Activated naive CD8-positive, alpha-beta T cell treated with anti-CD3 and anti-CD28 coated beads, Interleukin-2, amount 50 U/mL, for 24 hours (primary cell): ENCODE results near the gene C2orf81.

ENCODE experiments used
- ATAC-seq: fragments of 150-1000 bp; cut with Tn5 transposase; one replicate; pipeline ENCODE4 v1.10.0; 2021
- DNase-seq: peaks from one replicate; pipeline ENCODE4 v3.0.0; 2021
- H3K27ac Mint-ChIP-seq: one replicate; pipeline ENCODE4 v1.8.0; 2021; ENCODE audit warnings: mild to moderate bottlenecking, mixed read lengths
- H3K27me3 Mint-ChIP-seq: one replicate; pipeline ENCODE4 v1.8.0; 2021; ENCODE audit warnings: mixed read lengths
- H3K36me3 Mint-ChIP-seq: one replicate; pipeline ENCODE4 v1.8.0; 2021; ENCODE audit warnings: low read depth, mixed read lengths
- H3K4me1 Mint-ChIP-seq: one replicate; pipeline ENCODE4 v1.8.0; 2021; ENCODE audit warnings: mixed read lengths
- H3K4me3 Mint-ChIP-seq: one replicate; pipeline ENCODE4 v1.8.0; 2021; ENCODE audit warnings: mild to moderate bottlenecking, moderate library complexity, mixed read lengths
- H3K9me3 Mint-ChIP-seq: one replicate; pipeline ENCODE4 v1.8.0; 2021; ENCODE audit warnings: mixed read lengths

C2orf81 gene

GRCh38 chr2:74420006-74420405 is 1.4 kb downstream of the C2orf81 start:
- DNase-seq (no peak), ATAC-seq (no peak)
- H3K4me1 Mint-ChIP-seq = peaks cover 47% of the 10 kb centered on the region
- no peaks in the 10 kb centered on the region for H3K27me3 Mint-ChIP-seq
- peak overlapping the region; percentile 2 for H3K27ac Mint-ChIP-seq
- H3K9me3 Mint-ChIP-seq = no peaks in the 10 kb centered on the region
- H3K36me3 Mint-ChIP-seq = peaks cover 12% of the 10 kb centered on the region
- H3K4me3 Mint-ChIP-seq = peak overlapping the region; percentile 96

GRCh38 chr2:74419345-74419744 is 2.1 kb downstream of the C2orf81 start:
- no peaks in the 10 kb centered on the region for H3K27me3 Mint-ChIP-seq

GRCh38 chr2:74418312-74418711 is 3.1 kb downstream of the C2orf81 start:
- peaks cover 56% of the 10 kb centered on the region for H3K4me1 Mint-ChIP-seq
- ATAC-seq = no peak
- no peak overlapping the region for H3K4me3 Mint-ChIP-seq
- no peaks in the 10 kb centered on the region for H3K27me3 Mint-ChIP-seq
- no peaks in the 10 kb centered on the region for H3K9me3 Mint-ChIP-seq
- H3K27ac Mint-ChIP-seq = no peak overlapping the region
- H3K36me3 Mint-ChIP-seq = peaks cover 5% of the 10 kb centered on the region
- no peak for DNase-seq

More at GRCh38 chr2:74419345-74419744, 2.1 kb downstream of the C2orf81 start:
- Mint-ChIP-seq H3K9me3 (no peaks in the 10 kb centered on the region), H3K4me3 (no peak overlapping the region), H3K4me1 (peaks cover 49% of the 10 kb centered on the region), H3K36me3 (peaks cover 9% of the 10 kb centered on the region), H3K27ac (no peak overlapping the region)
- DNase-seq = no peak
- no peak for ATAC-seq

DNA sequence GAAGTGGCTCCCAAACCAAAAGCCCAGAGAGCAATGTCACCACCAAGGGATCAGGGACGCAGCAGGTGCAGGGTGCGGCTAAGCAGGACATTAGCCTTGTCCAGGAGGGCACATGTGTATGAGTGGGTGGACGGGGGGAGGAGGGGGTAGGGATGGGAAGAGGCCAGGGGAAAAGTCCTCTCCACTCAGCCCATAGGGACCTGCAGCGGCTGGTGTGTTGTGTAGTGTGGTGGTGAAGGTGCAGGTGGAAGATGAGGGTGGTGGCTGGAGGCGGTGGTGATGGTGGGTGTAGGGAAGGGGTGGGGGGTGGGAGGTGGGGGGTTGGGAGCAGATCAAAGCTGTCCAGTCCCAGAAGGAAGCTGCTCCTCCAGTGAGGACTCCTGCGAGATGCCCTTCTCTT is 3.7 kb downstream of the C2orf81 start:
- ATAC-seq (no peak), DNase-seq (no peak)
- peaks cover 1% of the 10 kb centered on the region for H3K36me3 Mint-ChIP-seq
- H3K27ac Mint-ChIP-seq = no peak overlapping the region
- H3K4me3 Mint-ChIP-seq = no peak overlapping the region
- H3K4me1 Mint-ChIP-seq = peaks cover 53% of the 10 kb centered on the region
- H3K27me3 Mint-ChIP-seq = no peaks in the 10 kb centered on the region
- H3K9me3 Mint-ChIP-seq = no peaks in the 10 kb centered on the region

DNA sequence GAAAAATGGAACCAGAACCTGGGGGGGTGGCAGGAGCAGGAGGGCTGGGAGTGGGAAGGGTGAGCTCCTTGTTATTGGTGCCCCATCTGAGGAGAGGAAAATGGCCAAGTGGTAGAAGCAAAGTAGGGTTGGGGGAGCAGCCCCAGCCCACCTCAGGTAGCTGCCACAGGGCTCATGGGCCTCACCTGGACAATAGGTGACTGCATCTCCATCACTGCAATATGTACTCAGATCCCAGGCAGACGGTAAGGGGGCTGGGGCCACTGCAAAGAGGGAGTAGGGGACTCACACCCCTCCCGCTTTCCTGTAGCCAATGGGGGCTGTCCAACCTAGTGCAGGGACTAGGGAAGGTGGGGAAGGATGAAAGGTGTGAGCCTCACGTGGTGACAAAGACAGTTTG is 4.2 kb downstream of the C2orf81 start:
- peaks cover 47% of the 10 kb centered on the region for H3K4me1 Mint-ChIP-seq
- H3K9me3 Mint-ChIP-seq = no peaks in the 10 kb centered on the region
- ATAC-seq (no peak), DNase-seq (no peak)
- H3K27ac Mint-ChIP-seq = no peak overlapping the region
- no peak overlapping the region for H3K4me3 Mint-ChIP-seq
- H3K36me3 Mint-ChIP-seq = no peaks in the 10 kb centered on the region
- no peaks in the 10 kb centered on the region for H3K27me3 Mint-ChIP-seq

GRCh38 chr2:74416778-74417177 is 4.6 kb downstream of the C2orf81 start:
- no peak for DNase-seq
- H3K36me3 Mint-ChIP-seq = no peaks in the 10 kb centered on the region
- peaks cover 43% of the 10 kb centered on the region for H3K4me1 Mint-ChIP-seq
- no peak overlapping the region for H3K4me3 Mint-ChIP-seq
- H3K27ac Mint-ChIP-seq = no peak overlapping the region
- ATAC-seq = no peak
- no peaks in the 10 kb centered on the region for H3K27me3 Mint-ChIP-seq
- H3K9me3 Mint-ChIP-seq = no peaks in the 10 kb centered on the region

- Mint-ChIP-seq H3K27ac (no peak overlapping the region), H3K4me3 (peak overlapping the region; percentile 63), H3K9me3 (no peaks in the 10 kb centered on the region), H3K27me3 (no peaks in the 10 kb centered on the region), H3K36me3 (no peaks in the 10 kb centered on the region), H3K4me1 (peaks cover 37% of the 10 kb centered on the region)
- DNase-seq (no peak), ATAC-seq (peak; percentile 9)
Observed at GRCh38 chr2:74415762-74416395, 5.5 kb downstream of the C2orf81 start.

- no peak overlapping the region for H3K27ac Mint-ChIP-seq
- H3K4me1 Mint-ChIP-seq = peaks cover 32% of the 10 kb centered on the region
- H3K36me3 Mint-ChIP-seq = no peaks in the 10 kb centered on the region
- DNase-seq (peak; percentile 41), ATAC-seq (peak; percentile 33)
- no peaks in the 10 kb centered on the region for H3K9me3 Mint-ChIP-seq
- H3K27me3 Mint-ChIP-seq = no peaks in the 10 kb centered on the region
- H3K4me3 Mint-ChIP-seq = peak overlapping the region; percentile 66
Observed at GRCh38 chr2:74414881-74415761, 6.3 kb downstream of the C2orf81 start.

GRCh38 chr2:74414441-74414840 is 7.0 kb downstream of the C2orf81 start:
- H3K36me3 Mint-ChIP-seq = no peaks in the 10 kb centered on the region
- H3K27me3 Mint-ChIP-seq = no peaks in the 10 kb centered on the region
- no peak for ATAC-seq
- no peak overlapping the region for H3K27ac Mint-ChIP-seq
- no peak for DNase-seq
- peaks cover 29% of the 10 kb centered on the region for H3K4me1 Mint-ChIP-seq
- no peaks in the 10 kb centered on the region for H3K9me3 Mint-ChIP-seq
- peak overlapping the region; percentile 66 for H3K4me3 Mint-ChIP-seq

GRCh38 chr2:74413001-74413698 is 8.3 kb downstream of the C2orf81 start:
- DNase-seq = no peak
- no peak overlapping the region for H3K27ac Mint-ChIP-seq
- H3K4me1 Mint-ChIP-seq = peaks cover 27% of the 10 kb centered on the region
- no peak for ATAC-seq
- no peaks in the 10 kb centered on the region for H3K27me3 Mint-ChIP-seq
- no peaks in the 10 kb centered on the region for H3K9me3 Mint-ChIP-seq
- H3K4me3 Mint-ChIP-seq = no peak overlapping the region
- no peaks in the 10 kb centered on the region for H3K36me3 Mint-ChIP-seq

DNA sequence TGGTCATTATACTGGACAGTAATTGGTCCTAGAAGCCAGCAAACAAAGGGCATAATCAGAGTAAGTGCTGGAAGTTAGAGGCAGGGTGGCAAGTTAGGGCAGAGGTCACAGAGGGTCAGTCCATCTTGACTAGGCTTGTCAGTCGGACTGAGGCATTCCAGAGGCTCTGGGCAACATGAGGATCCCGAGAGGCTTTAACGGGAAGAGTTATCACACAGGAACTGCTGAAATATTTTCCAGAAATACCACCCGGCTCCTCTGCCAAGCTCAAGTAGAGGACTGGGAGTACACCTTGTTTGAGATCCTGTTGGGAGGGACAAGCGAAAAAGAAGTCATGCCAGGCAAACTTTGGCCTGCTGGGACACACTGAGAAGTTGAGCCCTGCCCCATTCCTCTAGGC is 13.7 kb downstream of the C2orf81 start:
- DNase-seq (no peak), ATAC-seq (no peak)
- H3K4me1 Mint-ChIP-seq = no peaks in the 10 kb centered on the region
- H3K4me3 Mint-ChIP-seq = no peak overlapping the region
- H3K27me3 Mint-ChIP-seq = peaks cover 3% of the 10 kb centered on the region
- no peaks in the 10 kb centered on the region for H3K9me3 Mint-ChIP-seq
- no peak overlapping the region for H3K27ac Mint-ChIP-seq
- no peaks in the 10 kb centered on the region for H3K36me3 Mint-ChIP-seq

- H3K27ac Mint-ChIP-seq = no peak overlapping the region
- H3K4me1 Mint-ChIP-seq = no peaks in the 10 kb centered on the region
- ATAC-seq (no peak), DNase-seq (no peak)
- H3K4me3 Mint-ChIP-seq = no peak overlapping the region
- H3K27me3 Mint-ChIP-seq = peaks cover 3% of the 10 kb centered on the region
- no peaks in the 10 kb centered on the region for H3K9me3 Mint-ChIP-seq
- H3K36me3 Mint-ChIP-seq = no peaks in the 10 kb centered on the region
Observed at GRCh38 chr2:74406035-74406434, 15.4 kb downstream of the C2orf81 start.

DNA sequence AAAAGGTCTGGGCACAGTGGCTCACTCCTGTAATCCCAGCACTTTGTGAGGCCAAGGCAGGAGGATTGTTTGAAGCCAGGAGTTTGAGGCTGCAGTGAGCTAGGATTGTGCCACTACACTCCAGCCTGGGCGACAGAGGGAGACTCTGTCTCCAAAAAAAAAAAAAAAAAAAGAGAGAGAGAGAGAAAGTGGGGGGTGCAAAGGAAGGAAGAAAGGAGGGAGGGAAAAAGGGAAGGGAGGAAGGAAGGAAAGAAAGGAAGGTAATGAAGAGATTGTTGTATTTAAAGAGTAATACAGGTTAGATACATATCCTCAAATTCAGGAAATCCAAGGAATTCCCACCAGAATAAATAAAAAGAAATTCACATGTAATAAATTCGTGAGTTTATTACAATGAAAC is 19.5 kb downstream of the C2orf81 start:
- no peaks in the 10 kb centered on the region for H3K4me1 Mint-ChIP-seq
- DNase-seq (no peak), ATAC-seq (no peak)
- no peaks in the 10 kb centered on the region for H3K36me3 Mint-ChIP-seq
- H3K27me3 Mint-ChIP-seq = no peaks in the 10 kb centered on the region
- H3K27ac Mint-ChIP-seq = no peak overlapping the region
- no peaks in the 10 kb centered on the region for H3K9me3 Mint-ChIP-seq
- H3K4me3 Mint-ChIP-seq = no peak overlapping the region

- ATAC-seq = no peak
- no peak overlapping the region for H3K27ac Mint-ChIP-seq
- no peak for DNase-seq
- no peaks in the 10 kb centered on the region for H3K4me1 Mint-ChIP-seq
- no peak overlapping the region for H3K4me3 Mint-ChIP-seq
- H3K27me3 Mint-ChIP-seq = peaks cover 3% of the 10 kb centered on the region
- H3K9me3 Mint-ChIP-seq = no peaks in the 10 kb centered on the region
- no peaks in the 10 kb centered on the region for H3K36me3 Mint-ChIP-seq
Observed at GRCh38 chr2:74399785-74400184, 21.6 kb downstream of the C2orf81 start.

DNA sequence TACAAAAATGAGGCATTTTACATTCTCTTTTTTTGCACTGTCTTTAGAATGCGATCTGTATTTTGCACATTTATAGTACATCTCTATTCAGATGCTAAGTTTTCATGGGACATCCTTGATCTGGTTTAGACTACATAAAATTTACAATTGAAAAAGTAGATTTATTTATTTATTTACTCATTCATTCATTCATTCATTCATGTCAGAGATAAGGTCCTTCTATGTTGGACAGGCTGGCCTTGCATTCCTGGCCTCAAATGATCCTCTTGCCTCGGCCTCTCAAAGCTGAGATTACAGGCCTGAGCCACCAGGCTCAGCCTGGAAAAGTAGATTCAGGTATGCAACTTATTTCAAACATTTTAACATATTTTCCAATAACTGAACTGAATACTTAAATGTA is 25.3 kb downstream of the C2orf81 start:
- Mint-ChIP-seq H3K27ac (no peak overlapping the region), H3K27me3 (peaks cover 5% of the 10 kb centered on the region), H3K4me3 (no peak overlapping the region), H3K4me1 (peaks cover 4% of the 10 kb centered on the region), H3K36me3 (no peaks in the 10 kb centered on the region), H3K9me3 (no peaks in the 10 kb centered on the region)
- DNase-seq = no peak
- ATAC-seq = no peak
